Stimulated activated CD8-positive, alpha-beta memory T cell treated with anti-CD3 and anti-CD28 coated beads, Interleukin-15, amount 100 ng/mL, for 4 hours (primary cell): Measurements from ENCODE around the gene FAM131C.
"Not testable (repeated sequence)": the region's sequence is repeated elsewhere in the genome, so short reads cannot be mapped to it uniquely, and the experiment has no call there.

Source experiments
- DNase-seq, 2 donors: peaks; one replicate each; pipeline ENCODE4 v3.0.0-alpha.2; 2020; ENCODE audit warnings: low read depth in 2 of 2

Gene FAM131C

GRCh38 chr1:16073490-16074119 is at the start of gene FAM131C:
Gene FAM131C (minus strand): TSS chr1:16073651. CDS start chr1:16073442, 209 bp downstream.
- no peak for DNase-seq

GRCh38 chr1:16122916-16123315 is 49.5 kb upstream of the FAM131C start:
- DNase-seq: peak; percentile 24 to 43

- no peak for DNase-seq
Measured at GRCh38 chr1:16122350-16122881, 49.0 kb upstream of the FAM131C start.

- no peak for DNase-seq
Measured at GRCh38 chr1:16120940-16121410, 47.5 kb upstream of the FAM131C start.

DNA sequence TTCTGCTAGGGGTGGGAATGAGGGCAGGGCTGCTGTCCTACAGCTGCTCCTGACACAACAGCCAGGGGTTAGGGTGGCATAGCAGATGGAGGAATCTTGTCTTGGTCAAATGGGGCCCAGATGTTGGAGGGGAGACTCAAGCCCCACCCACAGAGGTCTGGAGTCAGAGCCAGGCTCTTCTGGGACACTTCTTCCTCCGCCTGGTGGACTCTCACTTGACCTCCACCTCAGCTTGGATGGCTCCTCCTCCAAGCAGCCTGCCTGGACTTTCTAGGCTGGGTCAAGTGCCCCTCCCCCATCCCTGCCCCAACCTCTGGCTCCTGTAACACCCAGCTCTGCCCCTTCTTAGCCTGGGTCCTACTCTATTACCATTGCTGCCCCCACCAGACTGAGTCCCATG is 47.0 kb upstream of the FAM131C start:
- DNase-seq: no peak

GRCh38 chr1:16119926-16120325 is 46.5 kb upstream of the FAM131C start:
- DNase-seq: no peak

DNA sequence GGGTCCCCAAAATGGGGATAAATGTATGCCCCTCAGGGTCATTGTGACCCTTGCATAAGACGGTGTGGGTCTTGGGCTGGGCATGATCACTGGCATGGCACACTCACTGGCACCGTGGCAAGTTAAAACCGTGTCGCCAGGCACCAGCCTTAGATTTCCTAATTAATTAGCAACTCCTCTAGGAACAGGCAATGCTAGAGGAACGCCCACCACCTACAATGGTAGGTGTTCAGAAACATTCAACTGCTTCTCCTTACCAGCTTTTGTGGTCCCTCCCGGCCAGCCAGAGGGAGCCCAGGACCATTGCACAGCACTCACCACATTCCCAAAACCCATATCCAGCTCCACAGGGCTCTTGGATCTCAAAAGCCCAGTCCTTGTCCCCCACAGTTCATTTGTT is 46.1 kb upstream of the FAM131C start:
- DNase-seq: no peak

DNA sequence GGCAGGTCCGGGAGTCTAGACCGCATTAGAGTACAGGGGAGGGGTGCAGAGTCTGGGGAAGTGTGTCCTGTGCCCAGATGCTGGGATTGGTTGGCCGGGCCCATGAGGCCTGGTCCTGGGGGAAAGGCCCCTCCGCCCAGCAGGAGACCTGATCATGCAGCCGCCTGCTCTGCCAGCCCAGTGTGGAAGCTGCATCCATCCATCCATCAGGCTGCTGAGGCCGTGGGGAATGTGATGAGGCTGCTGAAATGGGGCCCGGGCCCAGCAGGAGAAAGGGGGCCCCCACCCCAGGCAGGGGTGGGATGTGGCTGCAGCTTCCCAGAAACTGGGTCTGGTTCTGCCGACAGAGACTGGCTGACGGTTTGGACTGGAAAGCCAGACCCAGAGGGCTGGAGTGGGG is 45.3 kb upstream of the FAM131C start:
- DNase-seq: no peak

- DNase-seq: no peak
Measured at GRCh38 chr1:16117936-16118335, 44.5 kb upstream of the FAM131C start.

GRCh38 chr1:16117369-16117768 is 43.9 kb upstream of the FAM131C start:
- no peak for DNase-seq

- no peak for DNase-seq
Measured at GRCh38 chr1:16116625-16117024, 43.2 kb upstream of the FAM131C start.

DNA sequence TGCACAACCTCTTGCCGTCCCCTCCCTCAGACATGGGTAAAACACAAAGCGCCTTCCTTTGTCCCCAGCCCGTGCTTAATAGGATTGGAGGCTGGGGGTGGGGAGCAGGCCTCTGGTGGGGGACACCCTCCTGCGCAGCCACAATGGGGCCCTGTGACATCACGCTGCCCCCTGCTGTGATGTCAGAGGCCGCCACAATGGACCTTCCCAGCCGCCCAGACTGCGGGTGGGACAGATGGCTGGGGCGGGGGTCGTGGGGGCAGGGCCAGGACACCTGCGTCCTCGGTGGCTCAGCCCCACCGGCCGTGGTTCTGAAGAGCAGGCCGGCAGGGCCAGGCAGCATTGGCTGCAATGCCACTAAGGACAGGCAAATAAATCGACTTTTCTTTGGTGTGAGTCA is 42.6 kb upstream of the FAM131C start:
- no peak for DNase-seq

DNA sequence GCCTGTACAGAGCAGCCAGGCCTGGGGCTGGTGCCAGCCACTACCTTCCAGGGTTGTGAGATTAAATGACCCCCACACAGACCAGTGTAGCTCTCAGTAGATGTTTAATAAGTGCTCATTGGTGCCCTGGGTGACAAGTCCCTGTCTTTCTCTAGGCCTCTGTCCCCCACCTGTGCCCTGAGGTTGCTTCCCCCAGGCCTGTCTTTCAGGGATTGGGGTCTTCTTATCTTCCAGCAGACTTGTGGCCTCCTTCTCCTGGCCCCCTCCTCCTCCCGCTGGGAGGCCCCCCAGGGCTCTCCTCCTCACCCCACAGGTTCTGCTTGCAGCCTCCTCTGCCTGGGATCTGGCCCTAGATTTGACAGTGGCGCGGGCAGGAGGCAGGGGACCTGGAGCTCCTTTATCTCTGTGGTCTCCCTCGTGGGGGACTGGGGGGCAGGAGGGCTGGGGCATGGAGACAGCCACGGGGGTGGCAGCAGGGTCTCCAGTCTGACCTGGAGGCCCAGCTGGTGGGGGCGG is 42.1 kb upstream of the FAM131C start:
- no peak for DNase-seq

- no peak for DNase-seq
Measured at GRCh38 chr1:16114527-16115467, 41.3 kb upstream of the FAM131C start.

DNA sequence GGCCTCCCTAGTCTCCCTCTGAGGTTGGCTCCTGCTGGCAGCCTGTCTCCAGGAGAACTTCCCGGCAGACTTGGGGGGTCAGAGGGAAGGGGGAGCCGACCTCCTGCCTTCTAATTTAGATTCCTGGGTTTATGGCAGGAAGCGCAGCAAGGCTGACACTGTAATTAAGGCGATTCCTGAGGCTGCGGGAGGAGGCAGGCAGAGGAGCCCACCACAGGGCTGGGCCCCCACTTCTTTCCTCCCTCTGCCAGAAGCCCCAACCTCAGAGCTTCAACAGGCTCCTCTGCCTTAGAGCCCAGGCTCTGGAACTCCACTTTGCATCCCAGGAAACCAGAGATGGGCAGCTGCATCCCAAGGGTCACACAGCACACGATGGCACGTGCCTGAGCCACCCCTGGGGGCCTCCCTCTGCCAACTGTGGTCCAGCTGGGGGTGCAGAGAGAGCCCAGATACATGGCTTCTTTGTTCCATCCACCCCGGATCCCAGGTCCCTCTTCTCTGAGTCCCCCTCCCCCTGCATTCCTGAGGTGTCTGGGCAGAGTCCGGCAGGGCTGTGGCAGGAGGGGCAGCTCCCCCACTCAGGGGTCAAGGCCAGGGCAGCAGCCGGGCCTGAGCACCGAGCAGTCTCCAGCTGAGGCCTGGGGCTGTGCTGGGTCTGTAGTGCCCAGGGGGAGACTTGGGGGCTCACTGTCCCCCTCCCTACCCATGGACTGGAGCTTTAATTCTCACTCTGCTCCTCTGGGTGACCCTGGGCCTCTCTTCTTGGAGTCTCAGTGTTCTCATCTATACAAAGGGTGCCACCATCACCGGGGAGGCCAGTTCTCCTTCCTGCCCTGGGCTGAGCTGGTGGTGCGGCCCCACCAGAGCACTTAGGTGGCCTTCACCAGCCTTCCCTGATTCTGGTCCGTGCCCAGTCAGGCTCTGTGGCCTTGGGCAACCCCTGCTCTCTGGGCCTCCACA is 39.4 kb upstream of the FAM131C start:
- DNase-seq: no peak

DNA sequence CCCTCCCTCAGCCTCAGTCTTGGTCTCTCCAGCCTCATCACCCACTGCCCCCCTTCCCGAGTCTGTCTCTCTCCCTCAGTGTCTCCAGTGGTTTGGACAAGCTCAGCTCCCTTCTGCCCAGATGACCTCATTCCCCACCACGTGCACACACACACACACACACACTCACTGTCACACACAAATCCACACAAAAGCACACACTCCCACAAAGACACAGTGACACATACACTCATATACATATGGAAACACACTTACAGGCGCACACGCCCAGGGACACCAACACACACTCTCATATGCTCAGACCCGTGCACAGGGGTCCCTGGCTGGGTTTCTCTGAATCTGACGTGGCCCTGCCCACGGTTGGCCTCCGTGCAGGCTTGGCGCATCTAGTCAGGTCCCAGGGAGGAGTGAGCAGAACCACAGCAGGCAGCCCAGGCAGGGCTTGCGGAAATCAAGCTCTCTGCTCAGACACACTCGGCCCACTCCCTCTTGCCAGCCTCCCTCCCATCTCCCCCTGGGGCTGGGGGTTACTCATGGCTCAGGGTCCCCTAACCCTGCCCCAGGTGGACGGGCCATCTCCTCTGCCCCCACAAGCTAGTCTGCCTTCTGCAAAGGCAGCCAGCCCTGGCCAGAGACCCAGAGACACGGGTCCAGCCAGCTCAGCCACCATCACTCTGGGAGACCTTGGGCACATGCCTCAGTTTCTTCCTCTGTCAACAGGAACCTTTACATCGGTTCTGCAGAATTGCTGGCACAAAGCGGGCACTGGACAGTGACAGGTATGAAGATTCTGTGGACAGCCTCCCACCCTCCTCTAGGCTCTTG is 38.5 kb upstream of the FAM131C start:
- no peak for DNase-seq

GRCh38 chr1:16110884-16111283 is 37.4 kb upstream of the FAM131C start:
- DNase-seq: no peak

GRCh38 chr1:16110456-16110855 is 37.0 kb upstream of the FAM131C start:
- no peak for DNase-seq

GRCh38 chr1:16109571-16109970 is 36.1 kb upstream of the FAM131C start:
- DNase-seq: no peak

DNA sequence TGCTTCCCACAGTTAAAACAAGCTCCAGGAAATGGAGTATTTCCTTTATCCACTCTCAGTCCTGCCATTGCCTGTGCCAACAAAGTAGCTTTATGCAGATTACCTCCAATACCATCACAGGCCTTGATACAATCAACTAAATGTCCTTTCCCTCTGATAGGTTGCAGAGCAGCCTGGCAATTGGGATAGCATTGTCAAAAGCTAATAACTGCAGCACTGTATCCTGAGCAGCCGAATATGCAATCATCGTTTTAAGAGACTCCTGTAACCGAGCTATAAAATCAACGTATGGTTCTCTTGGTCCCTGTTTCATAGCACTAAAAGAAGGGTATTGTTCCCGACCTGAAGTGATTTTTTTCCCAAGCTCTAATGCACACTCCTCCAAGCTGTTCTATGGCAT is 33.6 kb upstream of the FAM131C start:
- not testable (repeated sequence) for DNase-seq
